H1 (cell line): ENCODE data around the gene MACF1. TPM values are rescaled to one million over a fixed set of nuclear protein-coding genes. Genes with fewer than 3 reads are reported as not detected.

Experiments used
- ASH2L ChIP-seq: fragments of 200-600, 300-600 bp; sonication (generic); IDR thresholded peaks from one replicate; pipeline ENCODE4 v1.7.1; 2017; ENCODE audit warnings: low read length
- FOSL1 ChIP-seq: IDR thresholded peaks from 2 replicates; pipeline ENCODE4 v1.6.1; 2011; ENCODE audit warnings: mild to moderate bottlenecking, low read depth, low read length, moderate library complexity; ENCODE audit not compliant: insufficient read depth
- HDAC2 ChIP-seq, 2 experiments: fragments of 300-600 bp in 1 of 2; sonication (generic) in 1 of 2; IDR thresholded peaks; 2 replicates each; pipeline ENCODE4 v1.6.1; 2011 to 2012; ENCODE audit warnings: low read depth in 2 of 2, low read length in 2 of 2, mild to moderate bottlenecking in 2 of 2, moderate library complexity in 2 of 2, borderline replicate concordance in 1 of 2, inconsistent platforms in 1 of 2
- KDM5A ChIP-seq: fragments of 200-600 bp; IDR thresholded peaks from 2 replicates; pipeline ENCODE4 v1.7.1; 2012; ENCODE audit warnings: mild to moderate bottlenecking, low read length, inconsistent platforms, mixed read lengths
- RFX5 ChIP-seq: IDR thresholded peaks from 2 replicates; pipeline ENCODE4 v1.6.1; 2011; ENCODE audit warnings: low read depth, low read length, improper control_type of control experiment, borderline replicate concordance
- polyA plus RNA-seq, 7 experiments: library from polyadenylated mRNA; depleted of rRNA in 3 of 7; stranded (reverse) in 5 of 7; unstranded in 2 of 7; fragments of >200 nt in 5 of 7; fragments of 200-250 nt in 2 of 7; gene quantifications; 1 replicate in 5 of 7; 2 replicates in 1 of 7; 4 replicates in 1 of 7; pipeline versions ENCODE4 v1.2.1 to v1.2.3, GENCODE V29; 2011 to 2013; ENCODE audit warnings: missing spikeins in 2 of 7, mixed read lengths in 2 of 7
- total RNA-seq: library from RNA; stranded (reverse); fragmentation: NEBNext Ultra II Directional; extraction: Animal tissue kit (Norgen Biotek cat#: 25700); gene quantifications from 2 replicates; pipeline ENCODE4 v1.2.1, GENCODE V29; 2021

The MACF1 gene
- total and polyA plus RNA-seq, 2 of the 8 experiments (the other 6 are each of a cell fraction or from before 2014, with no cell fraction given): 59.8 to 285 TPM

- TF ChIP-seq KDM5A (no peak), HDAC2 (IDR thresholded peaks at IDR 0.05; ENCODE audit: borderline replicate concordance in 1 of 2, low read depth in 2 of 2, low read length in 2 of 2) (no peak), RFX5 (no peak), ASH2L (no peak), FOSL1 (no peak)
Observed at GRCh38 chr1:39407510-39407895, 203.0 kb downstream of the MACF1 start (continued).
